MM.1S (cell line): ENCODE data around the gene DHRS12.
A peak's percentile ranks its signal among the peaks of the same experiment; 100 is the strongest.

Experiments
- DNase-seq: peaks from one replicate; pipeline ENCODE4 v3.0.0-alpha.2; 2015
- H2AFZ ChIP-seq: fragments of 300-600 bp; sonication (generic); 2 replicates; pipeline ENCODE4 v1.6.0; 2016; ENCODE audit warnings: antibody characterized with exemption, low read length
- H3F3A ChIP-seq: fragments of 300-600 bp; sonication (generic); 2 replicates; pipeline ENCODE4 v1.6.1; 2016; ENCODE audit warnings: mild to moderate bottlenecking, antibody characterized with exemption, low read length, moderate library complexity, mixed read lengths; ENCODE audit not compliant: insufficient read depth
- H3K27ac ChIP-seq: fragments of 300-600 bp; sonication (generic); 2 replicates; pipeline ENCODE4 v1.5.1; 2016; ENCODE audit warnings: mild to moderate bottlenecking, low read length
- H3K27me3 ChIP-seq: fragments of 300-600 bp; sonication (generic); replicated peaks from 2 replicates; pipeline ENCODE4 v1.6.0; 2016; ENCODE audit warnings: low read length; ENCODE audit not compliant: insufficient read depth
- H3K36me3 ChIP-seq: fragments of 300-600 bp; sonication (generic); replicated peaks from 2 replicates; pipeline ENCODE4 v1.6.1; 2016; ENCODE audit warnings: mild to moderate bottlenecking, low read length, mixed read lengths; ENCODE audit not compliant: insufficient read depth
- H3K4me1 ChIP-seq: fragments of 300-600 bp; sonication (generic); 2 replicates; pipeline ENCODE4 v1.6.1; 2016; ENCODE audit warnings: low read length, mixed read lengths
- H3K4me2 ChIP-seq: fragments of 300-600 bp; sonication (generic); 2 replicates; pipeline ENCODE4 v1.6.0; 2016; ENCODE audit warnings: low read depth, low read length
- H3K4me3 ChIP-seq: fragments of 300-600 bp; sonication (generic); 2 replicates; pipeline ENCODE4 v1.5.1; 2016; ENCODE audit warnings: low read length, mixed read lengths
- H3K79me2 ChIP-seq: fragments of 300-600 bp; sonication (generic); 2 replicates; pipeline ENCODE4 v1.6.1; 2016; ENCODE audit warnings: mixed run types, low read length, mixed read lengths
- H3K9ac ChIP-seq: fragments of 300-600 bp; sonication (generic); 2 replicates; pipeline ENCODE4 v1.6.1; 2016; ENCODE audit warnings: low read length, mixed read lengths
- H3K9me2 ChIP-seq: fragments of 300-600 bp; sonication (generic); replicated peaks from 2 replicates; pipeline ENCODE4 v1.6.1; 2016; ENCODE audit warnings: mild to moderate bottlenecking, low read length, mixed read lengths; ENCODE audit not compliant: insufficient read depth
- H3K9me3 ChIP-seq: fragments of 300-600 bp; sonication (generic); replicated peaks from 2 replicates; pipeline ENCODE4 v1.6.1; 2016; ENCODE audit warnings: mild to moderate bottlenecking, low read length, mixed read lengths; ENCODE audit not compliant: insufficient read depth
- H4K20me1 ChIP-seq: fragments of 300-600 bp; sonication (generic); 2 replicates; pipeline ENCODE4 v1.6.1; 2016; ENCODE audit warnings: mild to moderate bottlenecking, low read length, moderate library complexity, mixed read lengths; ENCODE audit not compliant: insufficient read depth
- CTCF ChIP-seq: fragments of 300-600 bp; sonication (generic); IDR thresholded peaks from 2 replicates; pipeline ENCODE4 v1.5.1; 2016; ENCODE audit warnings: antibody characterized with exemption, low read length, mixed read lengths
- EZH2 ChIP-seq: fragments of 300-600 bp; sonication (generic); optimal IDR thresholded peaks from 2 replicates; pipeline ENCODE3; 2017; ENCODE audit warnings: low read depth, mild to moderate bottlenecking, antibody characterized with exemption, low read length, mixed read lengths
- EZH2phosphoT487 ChIP-seq: fragments of 300-600 bp; sonication (generic); IDR thresholded peaks from 2 replicates; pipeline ENCODE4 v1.6.1; 2018; ENCODE audit warnings: antibody characterized with exemption, low read length

DHRS12 gene

GRCh38 chr13:51834581-51835171 is 30.7 kb upstream of the DHRS12 start:
- no peaks in the 10 kb centered on the region for H3K36me3 ChIP-seq
- no peaks in the 10 kb centered on the region for H3K9me3 ChIP-seq
- H3K79me2 ChIP-seq, result no peaks in the 10 kb centered on the region
- H3K9ac ChIP-seq, result no peak overlapping the region
- no peak for TF ChIP-seq EZH2
- no peak for TF ChIP-seq CTCF
- TF ChIP-seq EZH2phosphoT487, result no peak
- no peak overlapping the region for H3K27ac ChIP-seq
- no peak for DNase-seq
- H3K4me3 ChIP-seq, result no peak overlapping the region
- H3K9me2 ChIP-seq, result no peaks in the 10 kb centered on the region
- no peaks in the 10 kb centered on the region for H3K4me1 ChIP-seq
- no peaks in the 10 kb centered on the region for H4K20me1 ChIP-seq
- no peak overlapping the region for H2AFZ ChIP-seq
- no peak overlapping the region for H3K4me2 ChIP-seq
- no peaks in the 10 kb centered on the region for H3F3A ChIP-seq
- no peaks in the 10 kb centered on the region for H3K27me3 ChIP-seq

- no peak overlapping the region for H3K4me2 ChIP-seq
- no peaks in the 10 kb centered on the region for H3K4me1 ChIP-seq
- no peaks in the 10 kb centered on the region for H3K9me3 ChIP-seq
Observed at GRCh38 chr13:51833980-51834379, 30.0 kb upstream of the DHRS12 start.

GRCh38 chr13:51832471-51833152 is 28.6 kb upstream of the DHRS12 start:
- Histone ChIP-seq H3K4me2 (no peak overlapping the region), H3K36me3 (no peaks in the 10 kb centered on the region), H2AFZ (no peak overlapping the region), H3K9me2 (no peaks in the 10 kb centered on the region), H3K9me3 (no peaks in the 10 kb centered on the region), H3K27me3 (no peaks in the 10 kb centered on the region), H3F3A (no peaks in the 10 kb centered on the region), H3K9ac (no peak overlapping the region), H4K20me1 (no peaks in the 10 kb centered on the region), H3K79me2 (no peaks in the 10 kb centered on the region), H3K27ac (no peak overlapping the region), H3K4me3 (no peak overlapping the region), H3K4me1 (no peaks in the 10 kb centered on the region)
- DNase-seq, result no peak
- TF ChIP-seq CTCF (peak; percentile 34), EZH2 (no peak), EZH2phosphoT487 (no peak)

More at GRCh38 chr13:51833980-51834379, 30.0 kb upstream of the DHRS12 start:
- H3K79me2 ChIP-seq, result no peaks in the 10 kb centered on the region
- DNase-seq, result no peak
- H3K36me3 ChIP-seq, result no peaks in the 10 kb centered on the region
- no peaks in the 10 kb centered on the region for H3K27me3 ChIP-seq
- no peak for TF ChIP-seq EZH2
- TF ChIP-seq CTCF, result no peak
- no peak for TF ChIP-seq EZH2phosphoT487
- H4K20me1 ChIP-seq, result no peaks in the 10 kb centered on the region
- no peak overlapping the region for H2AFZ ChIP-seq
- H3K27ac ChIP-seq, result no peak overlapping the region
- no peaks in the 10 kb centered on the region for H3K9me2 ChIP-seq
- H3K9ac ChIP-seq, result no peak overlapping the region
- H3F3A ChIP-seq, result no peaks in the 10 kb centered on the region
- no peak overlapping the region for H3K4me3 ChIP-seq
